HepG2 (cell line): ENCODE data around the gene TRIM15. TPM values are rescaled to one million over a fixed set of nuclear protein-coding genes. Genes with fewer than 3 reads are reported as not detected.

Experiments
- ELF4 ChIP-seq: sonication (generic); formaldehyde crosslinking; IDR thresholded peaks from 2 replicates; pipeline ENCODE4 v1.5.0; 2020; ENCODE audit warnings: missing genetic modification reagents, mild to moderate bottlenecking, moderate library complexity, borderline replicate concordance
- FIP1L1 ChIP-seq: fragments of 200-400 bp; formaldehyde crosslinking; IDR thresholded peaks from 2 replicates; pipeline ENCODE4 v1.6.1; 2018; ENCODE audit warnings: low read depth, mild to moderate bottlenecking, low read length, moderate library complexity, borderline replicate concordance; ENCODE audit not compliant: insufficient read depth
- FOXO4 ChIP-seq: sonication (generic); formaldehyde crosslinking; conservative IDR thresholded peaks from 2 replicates; pipeline ENCODE4 v1.8.1; 2023; ENCODE audit warnings: missing genetic modification reagents
- NCOR1 ChIP-seq: fragments of 200-600 bp; sonication (generic); IDR thresholded peaks from 2 replicates; pipeline ENCODE4 v1.7.0; 2017; ENCODE audit warnings: antibody characterized with exemption, low read length, borderline replicate concordance
- PITX1 ChIP-seq: sonication (generic); formaldehyde crosslinking; IDR thresholded peaks from 2 replicates; pipeline ENCODE4 v1.5.1; 2020; ENCODE audit warnings: mild to moderate bottlenecking, missing genetic modification reagents
- PRPF4 ChIP-seq: fragments of 200-400 bp; formaldehyde crosslinking; IDR thresholded peaks from 2 replicates; pipeline ENCODE4 v1.6.1; 2016; ENCODE audit warnings: low read length, low read depth; ENCODE audit not compliant: poor library complexity, severe bottlenecking
- RARG ChIP-seq: sonication (generic); formaldehyde crosslinking; IDR thresholded peaks from 2 replicates; pipeline ENCODE4 v1.4.0; 2020; ENCODE audit warnings: low read depth, mild to moderate bottlenecking, missing genetic modification reagents
- SAP130 ChIP-seq: IDR thresholded peaks from 2 replicates; pipeline ENCODE4 v1.6.1; 2016; ENCODE audit warnings: low read depth
- SPEN ChIP-seq: sonication (generic); formaldehyde crosslinking; IDR thresholded peaks from 2 replicates; pipeline ENCODE4 v1.5.1; 2020; ENCODE audit warnings: low read depth, mild to moderate bottlenecking, missing genetic modification reagents
- TEF ChIP-seq: sonication (generic); formaldehyde crosslinking; IDR thresholded peaks from 2 replicates; pipeline ENCODE4 v1.5.0; 2020; ENCODE audit warnings: missing genetic modification reagents
- TRAFD1 ChIP-seq: sonication (generic); formaldehyde crosslinking; IDR thresholded peaks from 2 replicates; pipeline ENCODE4 v1.5.1; 2020; ENCODE audit warnings: missing genetic modification reagents, mild to moderate bottlenecking, borderline replicate concordance
- ZBTB46 ChIP-seq: sonication (generic); formaldehyde crosslinking; IDR thresholded peaks from 2 replicates; pipeline ENCODE4 v1.4.0; 2020; ENCODE audit warnings: mild to moderate bottlenecking, missing genetic modification reagents, borderline replicate concordance
- ZNF232 ChIP-seq: sonication (generic); formaldehyde crosslinking; IDR thresholded peaks from 2 replicates; pipeline ENCODE4 v1.4.0; 2020; ENCODE audit warnings: missing genetic modification reagents, borderline replicate concordance
- ZNF280B ChIP-seq: sonication (generic); formaldehyde crosslinking; IDR thresholded peaks from 2 replicates; pipeline ENCODE4 v1.5.0; 2020; ENCODE audit warnings: missing genetic modification reagents, mild to moderate bottlenecking, borderline replicate concordance
- ZNF510 ChIP-seq: sonication (generic); formaldehyde crosslinking; IDR thresholded peaks from 2 replicates; pipeline ENCODE4 v1.4.0; 2020; ENCODE audit warnings: low read depth, mild to moderate bottlenecking, missing genetic modification reagents
- ZNF678 ChIP-seq: sonication (generic); formaldehyde crosslinking; IDR thresholded peaks from 2 replicates; pipeline ENCODE4 v1.4.0; 2020; ENCODE audit warnings: mild to moderate bottlenecking, missing genetic modification reagents
- ZNF710 ChIP-seq: sonication (generic); formaldehyde crosslinking; IDR thresholded peaks from 2 replicates; pipeline ENCODE4 v1.5.0; 2020; ENCODE audit warnings: mild to moderate bottlenecking, missing genetic modification reagents, borderline replicate concordance
- polyA plus RNA-seq, 8 experiments: library from polyadenylated mRNA; depleted of rRNA in 3 of 8; stranded (reverse) in 7 of 8; unstranded in 1 of 8; fragments of >200 nt; fragmentation: Illumina TruSeq in 4 of 8; extraction: Trizol in 4 of 8; gene quantifications; 2 replicates each; pipeline versions ENCODE4 v1.2.1 to v1.2.3, GENCODE V29; 2011 to 2016; ENCODE audit warnings: low read depth in 4 of 8, missing spikeins in 1 of 8, mixed read lengths in 1 of 8; ENCODE audit not compliant: insufficient read depth in 1 of 8
- total RNA-seq, 5 experiments: library from RNA; depleted of rRNA; stranded (reverse); fragments of >200 nt; fragmentation: Illumina TruSeq; extraction: Trizol; gene quantifications; 2 replicates each; pipeline ENCODE4 v1.2.3, GENCODE V29; 2016; ENCODE audit warnings: low read depth in 1 of 5

Gene TRIM15
- total and polyA plus RNA-seq, 2 of the 13 experiments (the other 11 are each of a cell fraction or from before 2014, with no cell fraction given) = 35.1 to 38.2 TPM

- TF ChIP-seq ZNF280B (CRISPR knock-in tag) (peak; percentile 74; the same call in 1 of the 2 replicates), RARG (no peak), ZNF710 (CRISPR knock-in tag) (peak; percentile 79; the same call in 1 of the 2 replicates), TRAFD1 (CRISPR knock-in tag) (0 out of 2 replicates have a peak, but pooled peaks have one; percentile 24), ZNF232 (CRISPR knock-in tag) (no peak; the same call in 1 of the 2 replicates), ZBTB46 (CRISPR knock-in tag) (peak; percentile 44; the same call in 1 of the 2 replicates), ZNF678 (peak; percentile 70), FOXO4 (CRISPR knock-in tag) (no peak), TEF (CRISPR knock-in tag) (0 out of 2 replicates have a peak, but pooled peaks have one; percentile 41), FIP1L1 (no peak), SAP130 (CRISPR knock-in tag) (peak; percentile 89), ELF4 (CRISPR knock-in tag) (peak; percentile 88), PRPF4 (no peak), NCOR1 (peak; percentile 98), SPEN (CRISPR knock-in tag) (peak; percentile 97), ZNF510 (CRISPR knock-in tag) (peak; percentile 88; the same call in 1 of the 2 replicates), PITX1 (CRISPR knock-in tag) (peak; percentile 68)
These were observed at the start of gene TRIM15 (continued) for GRCh38 chr6:30163090-30163917.
